Activated effector memory CD4-positive, alpha-beta T cell treated with anti-CD3 and anti-CD28 coated beads, Interleukin-2, amount 50 U/mL, for 16 hours (primary cell): Measurements from ENCODE around the gene RBM38.

ENCODE experiments used
- DNase-seq: peaks from one replicate; pipeline ENCODE4 v3.0.0-alpha.2; 2020

RBM38 gene

DNA sequence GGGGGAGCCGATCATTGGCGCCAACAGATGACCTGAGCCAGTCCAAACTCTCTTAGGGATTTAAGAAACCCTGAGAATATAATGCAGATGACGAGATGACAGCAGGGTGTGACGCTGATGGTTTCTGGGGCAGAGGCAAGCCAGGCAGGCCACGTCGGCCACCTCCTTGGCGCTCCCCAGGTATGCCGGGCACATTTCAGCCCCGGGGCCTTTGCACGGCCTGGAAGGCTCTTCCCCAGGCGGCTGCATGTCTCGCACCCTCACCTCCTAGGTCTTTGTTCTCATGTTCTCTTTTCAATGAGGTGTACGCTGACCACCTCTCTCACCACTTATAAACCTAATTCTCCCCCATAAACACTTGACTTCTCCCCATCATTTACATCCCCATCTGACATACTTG lies 64.9 kb downstream of the RBM38 start:
- no peak for DNase-seq

DNA sequence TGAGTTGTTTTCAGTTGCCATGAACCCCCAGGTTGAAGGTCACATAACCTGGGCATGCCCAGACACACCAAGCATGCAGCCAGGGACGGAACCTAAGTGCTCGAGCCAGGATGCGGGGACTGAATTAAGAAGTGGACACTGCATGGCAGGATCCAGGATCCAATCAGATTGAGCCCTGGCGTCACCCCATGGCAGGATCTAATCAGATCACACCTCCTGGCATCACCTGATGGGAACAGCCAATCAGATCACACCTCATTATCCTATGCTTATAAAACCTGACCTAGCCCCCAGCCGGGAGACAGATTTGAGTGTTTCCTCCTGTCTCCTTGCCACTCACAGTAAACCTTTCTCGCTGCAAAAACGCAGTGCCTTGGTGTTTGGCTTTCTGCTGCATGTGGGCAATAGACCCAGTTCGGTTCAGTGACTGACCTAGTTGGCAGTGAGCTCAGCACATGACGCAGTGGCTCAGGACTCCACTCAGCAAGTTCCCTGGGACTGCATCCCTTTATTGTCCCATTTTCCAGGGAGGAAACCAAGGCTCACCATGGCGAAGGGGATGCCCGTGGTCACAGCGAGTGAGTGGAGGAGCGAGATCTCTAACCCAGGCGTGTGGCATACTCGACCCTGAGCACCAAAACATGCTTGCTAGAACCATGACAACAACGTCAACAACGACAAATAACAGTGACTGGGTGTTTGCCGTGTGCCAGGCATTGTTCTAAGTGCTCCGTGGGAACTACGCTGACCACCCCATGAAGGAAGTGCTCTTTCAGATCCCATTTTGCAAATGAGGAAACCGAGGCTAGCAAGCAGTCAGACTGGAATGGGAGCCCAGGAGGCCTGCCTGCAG lies 66.3 kb downstream of the RBM38 start:
- no peak for DNase-seq

DNA sequence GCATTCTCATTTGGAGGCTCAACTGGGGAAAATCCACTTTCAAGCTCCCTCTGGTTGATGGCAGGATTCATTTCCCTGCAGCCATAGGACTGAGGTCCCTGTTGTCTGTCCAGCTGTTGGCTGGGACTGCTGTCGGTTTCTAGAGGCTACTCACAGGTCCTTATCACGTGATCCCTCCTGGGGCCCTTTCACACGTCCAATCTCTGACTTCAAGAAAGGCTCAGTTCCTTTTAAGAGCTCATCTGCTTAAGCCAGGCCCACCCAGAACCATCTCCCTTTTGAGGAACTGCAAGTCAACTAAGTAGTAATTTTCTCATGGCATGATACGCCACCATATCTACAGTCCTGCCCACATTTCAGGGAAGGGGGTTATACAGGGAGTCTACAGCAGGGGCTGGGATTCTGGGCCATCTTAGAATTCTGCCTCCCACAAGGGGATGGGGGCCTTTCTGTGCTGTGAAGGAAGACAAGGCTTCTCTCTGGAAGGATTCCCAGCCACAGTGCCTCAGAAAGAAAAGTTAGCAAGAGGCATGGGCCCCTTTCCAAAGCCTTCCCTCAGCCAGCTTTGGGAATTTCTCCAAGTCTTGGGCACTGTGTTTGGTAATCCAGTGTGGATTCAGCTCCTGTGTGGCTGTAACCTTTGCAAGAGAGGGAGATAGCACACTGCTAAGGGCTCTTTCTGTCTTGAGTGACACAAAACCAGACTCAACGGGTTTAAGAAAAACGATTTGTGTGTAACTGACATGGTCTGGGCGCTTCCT lies 67.4 kb downstream of the RBM38 start:
- no peak for DNase-seq
